ENCODE data around the gene NFIX.

DNA sequence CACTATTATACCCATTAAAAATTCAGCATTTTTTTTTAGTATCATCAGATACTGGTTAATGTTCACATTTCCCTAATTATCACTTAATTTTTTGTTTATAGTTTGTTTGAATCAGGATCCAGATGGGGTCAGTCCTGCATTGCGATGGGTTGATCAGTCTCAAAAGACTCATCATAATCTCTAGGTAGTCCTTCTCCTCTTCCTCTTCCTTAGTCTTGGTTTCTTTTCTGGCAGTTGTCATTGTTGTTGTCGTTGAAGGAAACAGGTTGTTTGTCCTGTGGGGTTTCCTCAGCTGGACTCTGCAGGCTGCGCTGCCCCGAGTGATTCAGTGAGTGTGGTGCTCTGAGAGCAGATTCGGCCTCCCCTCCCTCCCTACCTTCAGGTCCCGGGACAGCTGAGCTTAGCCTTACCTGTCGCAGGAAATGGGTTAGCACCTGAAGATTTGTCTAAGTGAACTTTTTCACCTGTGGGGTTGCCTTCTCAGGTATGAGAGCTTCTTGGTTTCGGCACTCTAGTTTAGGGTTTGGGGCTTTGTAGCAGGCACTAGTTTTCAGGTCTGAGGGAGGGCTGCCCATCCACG is 34.1 kb downstream of the NFIX start:
- no peak for TF ChIP-seq CTCF (IDR thresholded peaks at IDR 0.05)
- TF ChIP-seq EP300 (IDR thresholded peaks at IDR 0.05) = no peak
- no peak for TF ChIP-seq POLR2A (IDR thresholded peaks at IDR 0.05)

Measured in tibial nerve (tissue), 4 donors.